ENCODE data around the gene HYAL3. TPM values are rescaled to one million over a fixed set of nuclear protein-coding genes. Genes with fewer than 3 reads are reported as not detected.

Gene HYAL3
- total and polyA plus RNA-seq, 10 of the 15 experiments (the other 5 are each of a cell fraction or from before 2014, with no cell fraction given) = 0.37 to 4.2 (median 2.8) TPM

DNA sequence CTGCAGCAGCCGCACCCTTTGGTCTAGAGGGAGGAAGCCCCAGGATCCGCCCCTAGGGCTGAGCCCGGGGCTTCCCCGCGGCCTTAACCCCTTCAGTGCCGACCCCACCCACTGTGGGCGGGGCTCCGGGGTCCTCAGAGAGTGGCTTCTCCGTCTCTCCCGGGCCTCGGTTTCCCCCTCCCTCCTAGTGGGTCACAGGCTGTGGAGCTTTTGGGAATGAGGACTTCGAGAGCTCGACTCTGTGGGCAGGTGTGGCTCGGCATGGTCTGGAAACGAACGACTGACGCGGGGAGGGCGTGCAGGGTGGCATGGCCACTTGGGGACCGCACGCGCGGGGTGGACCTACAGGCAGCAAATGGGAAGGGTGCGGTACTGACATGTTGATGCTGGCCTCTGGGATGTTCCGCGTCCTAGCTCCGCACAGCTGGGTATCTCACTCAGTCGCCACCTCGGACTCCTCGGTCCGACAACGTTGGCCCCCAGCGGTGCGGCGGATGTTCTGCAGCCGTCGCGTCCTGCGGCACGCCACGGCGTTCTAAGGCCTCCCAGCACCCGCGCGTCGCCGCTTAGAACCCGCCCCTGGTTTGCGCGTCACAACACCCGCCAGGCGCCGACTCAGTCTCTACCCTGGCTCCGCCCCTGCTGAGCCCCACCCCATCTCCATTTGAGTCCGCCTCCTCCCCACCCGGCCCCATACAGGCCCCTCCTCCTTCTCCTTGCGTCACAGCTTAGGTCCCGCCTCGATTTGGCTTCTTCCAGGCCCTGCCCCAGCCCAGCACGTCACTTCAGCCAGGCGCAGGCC lies at the start of gene HYAL3, which contains the start of gene NAA80 (continued):
- TF ChIP-seq TAF1 (IDR thresholded peaks at IDR 0.05; ENCODE audit: borderline replicate concordance, low read depth, low read length) (0 out of 2 replicates have a peak, but pooled peaks have one; percentile 44), ZSCAN29 (IDR thresholded peaks at IDR 0.05) (no peak), TCF3 (IDR thresholded peaks at IDR 0.05; ENCODE audit: borderline replicate concordance, insufficient read depth, low read depth, low read length) (no peak), TCF12 (IDR thresholded peaks at IDR 0.05; ENCODE audit: low read depth, low read length) (peak; percentile 2; the same call in 1 of the 2 replicates), CBFB (IDR thresholded peaks at IDR 0.05; ENCODE audit: low read depth) (peak; percentile 34; the same call in 1 of the 2 replicates), KLF5 (IDR thresholded peaks at IDR 0.05; ENCODE audit: partially characterized antibody) (peak; percentile 50), GATAD2B (conservative IDR thresholded peaks at IDR 0.05; ENCODE audit: low read depth) (peak; percentile 95), MXI1 (IDR thresholded peaks at IDR 0.05; ENCODE audit: low read depth, low read length) (no peak; the same call in 1 of the 2 replicates), BHLHE40 (IDR thresholded peaks at IDR 0.05; ENCODE audit: borderline replicate concordance in 1 of 2, low read depth in 2 of 2, low read length in 1 of 2) (peak; percentile 40 to 89; a peak in 3 of 4 replicates), MTA2 (IDR thresholded peaks at IDR 0.05; ENCODE audit: low read depth) (peak; percentile 54; the same call in 1 of the 2 replicates), RB1 (IDR thresholded peaks at IDR 0.05; ENCODE audit: borderline replicate concordance) (peak; percentile 56; the same call in 1 of the 2 replicates), KAT2A (conservative IDR thresholded peaks at IDR 0.05; ENCODE audit: control insufficient read depth, low read depth, low read length) (no peak), IKZF1 (conservative IDR thresholded peaks at IDR 0.05) (peak; percentile 81), NR2F1 (conservative IDR thresholded peaks at IDR 0.05) (peak; percentile 51; the same call in 1 of the 2 replicates), POLR2AphosphoS2 (IDR thresholded peaks at IDR 0.05; ENCODE audit: low read depth, low read length) (peak; percentile 81; the same call in 1 of the 2 replicates), RAD51 (IDR thresholded peaks at IDR 0.05) (no peak), NR2C2 (IDR thresholded peaks at IDR 0.05; ENCODE audit: borderline replicate concordance, control insufficient read depth, insufficient read length, low read depth) (no peak), EED (IDR thresholded peaks at IDR 0.05; ENCODE audit: low read depth) (no peak), HCFC1 (IDR thresholded peaks at IDR 0.05; ENCODE audit: low read length) (peak; percentile 40; the same call in 1 of the 2 replicates)
- TF ChIP-seq, protein P1, sequence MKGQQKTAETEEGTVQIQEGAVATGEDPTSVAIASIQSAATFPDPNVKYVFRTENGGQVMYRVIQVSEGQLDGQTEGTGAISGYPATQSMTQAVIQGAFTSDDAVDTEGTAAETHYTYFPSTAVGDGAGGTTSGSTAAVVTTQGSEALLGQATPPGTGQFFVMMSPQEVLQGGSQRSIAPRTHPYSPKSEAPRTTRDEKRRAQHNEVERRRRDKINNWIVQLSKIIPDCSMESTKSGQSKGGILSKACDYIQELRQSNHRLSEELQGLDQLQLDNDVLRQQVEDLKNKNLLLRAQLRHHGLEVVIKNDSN (IDR thresholded peaks at IDR 0.05; ENCODE audit: borderline replicate concordance, extremely low read length, insufficient read depth, low read depth, low read length) = no peak
- TF ChIP-seq, protein P2, sequence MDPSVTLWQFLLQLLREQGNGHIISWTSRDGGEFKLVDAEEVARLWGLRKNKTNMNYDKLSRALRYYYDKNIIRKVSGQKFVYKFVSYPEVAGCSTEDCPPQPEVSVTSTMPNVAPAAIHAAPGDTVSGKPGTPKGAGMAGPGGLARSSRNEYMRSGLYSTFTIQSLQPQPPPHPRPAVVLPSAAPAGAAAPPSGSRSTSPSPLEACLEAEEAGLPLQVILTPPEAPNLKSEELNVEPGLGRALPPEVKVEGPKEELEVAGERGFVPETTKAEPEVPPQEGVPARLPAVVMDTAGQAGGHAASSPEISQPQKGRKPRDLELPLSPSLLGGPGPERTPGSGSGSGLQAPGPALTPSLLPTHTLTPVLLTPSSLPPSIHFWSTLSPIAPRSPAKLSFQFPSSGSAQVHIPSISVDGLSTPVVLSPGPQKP (IDR thresholded peaks at IDR 0.05; ENCODE audit: low read depth, low read length) = no peak
- TF ChIP-seq, protein P3, sequence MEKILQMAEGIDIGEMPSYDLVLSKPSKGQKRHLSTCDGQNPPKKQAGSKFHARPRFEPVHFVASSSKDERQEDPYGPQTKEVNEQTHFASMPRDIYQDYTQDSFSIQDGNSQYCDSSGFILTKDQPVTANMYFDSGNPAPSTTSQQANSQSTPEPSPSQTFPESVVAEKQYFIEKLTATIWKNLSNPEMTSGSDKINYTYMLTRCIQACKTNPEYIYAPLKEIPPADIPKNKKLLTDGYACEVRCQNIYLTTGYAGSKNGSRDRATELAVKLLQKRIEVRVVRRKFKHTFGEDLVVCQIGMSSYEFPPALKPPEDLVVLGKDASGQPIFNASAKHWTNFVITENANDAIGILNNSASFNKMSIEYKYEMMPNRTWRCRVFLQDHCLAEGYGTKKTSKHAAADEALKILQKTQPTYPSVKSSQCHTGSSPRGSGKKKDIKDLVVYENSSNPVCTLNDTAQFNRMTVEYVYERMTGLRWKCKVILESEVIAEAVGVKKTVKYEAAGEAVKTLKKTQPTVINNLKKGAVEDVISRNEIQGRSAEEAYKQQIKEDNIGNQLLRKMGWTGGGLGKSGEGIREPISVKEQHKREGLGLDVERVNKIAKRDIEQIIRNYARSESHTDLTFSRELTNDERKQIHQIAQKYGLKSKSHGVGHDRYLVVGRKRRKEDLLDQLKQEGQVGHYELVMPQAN (conservative IDR thresholded peaks at IDR 0.05) = peak; percentile 93
- TF ChIP-seq, protein P4, sequence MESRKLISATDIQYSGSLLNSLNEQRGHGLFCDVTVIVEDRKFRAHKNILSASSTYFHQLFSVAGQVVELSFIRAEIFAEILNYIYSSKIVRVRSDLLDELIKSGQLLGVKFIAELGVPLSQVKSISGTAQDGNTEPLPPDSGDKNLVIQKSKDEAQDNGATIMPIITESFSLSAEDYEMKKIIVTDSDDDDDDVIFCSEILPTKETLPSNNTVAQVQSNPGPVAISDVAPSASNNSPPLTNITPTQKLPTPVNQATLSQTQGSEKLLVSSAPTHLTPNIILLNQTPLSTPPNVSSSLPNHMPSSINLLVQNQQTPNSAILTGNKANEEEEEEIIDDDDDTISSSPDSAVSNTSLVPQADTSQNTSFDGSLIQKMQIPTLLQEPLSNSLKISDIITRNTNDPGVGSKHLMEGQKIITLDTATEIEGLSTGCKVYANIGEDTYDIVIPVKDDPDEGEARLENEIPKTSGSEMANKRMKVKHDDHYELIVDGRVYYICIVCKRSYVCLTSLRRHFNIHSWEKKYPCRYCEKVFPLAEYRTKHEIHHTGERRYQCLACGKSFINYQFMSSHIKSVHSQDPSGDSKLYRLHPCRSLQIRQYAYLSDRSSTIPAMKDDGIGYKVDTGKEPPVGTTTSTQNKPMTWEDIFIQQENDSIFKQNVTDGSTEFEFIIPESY (IDR thresholded peaks at IDR 0.05) = no peak

Measured in GM12878 (cell line).